ENCODE measurements around the gene ZC3H8.
A peak's percentile ranks its signal among the peaks of the same experiment; 100 is the strongest.

ZC3H8 gene

GRCh38 chr2:112195167-112195766 lies 59.6 kb downstream of the ZC3H8 start:
- no peak for DNase-seq (ENCODE audit: low read depth in 4 of 4, low spot score in 1 of 4)

GRCh38 chr2:112194482-112194881 lies 60.4 kb downstream of the ZC3H8 start:
- DNase-seq (ENCODE audit: low read depth in 4 of 4, low spot score in 1 of 4), result no peak

- DNase-seq (ENCODE audit: low read depth in 4 of 4, low spot score in 1 of 4), result no peak
Measured at GRCh38 chr2:112194028-112194427, 60.8 kb downstream of the ZC3H8 start.

- no peak for DNase-seq (ENCODE audit: low read depth in 4 of 4, low spot score in 1 of 4)
Measured at GRCh38 chr2:112189001-112189556, 65.8 kb downstream of the ZC3H8 start.

- DNase-seq (ENCODE audit: low read depth in 4 of 4, low spot score in 1 of 4), result peak; percentile 50 to 74 (median 63)
Measured at GRCh38 chr2:112187805-112188596, 66.8 kb downstream of the ZC3H8 start.

- DNase-seq (ENCODE audit: low read depth in 4 of 4, low spot score in 1 of 4), result no peak
Measured at GRCh38 chr2:112187046-112187715, 67.7 kb downstream of the ZC3H8 start.

- DNase-seq (ENCODE audit: low read depth in 4 of 4, low spot score in 1 of 4), result no peak
Measured at GRCh38 chr2:112185131-112185530, 69.7 kb downstream of the ZC3H8 start.

- no peak for DNase-seq (ENCODE audit: low read depth in 4 of 4, low spot score in 1 of 4)
Measured at GRCh38 chr2:112184121-112184520, 70.7 kb downstream of the ZC3H8 start.

- no peak for DNase-seq (ENCODE audit: low read depth in 4 of 4, low spot score in 1 of 4)
Measured at GRCh38 chr2:112183327-112184025, 71.4 kb downstream of the ZC3H8 start.

- peak in 3 of 4 experiments; percentile 24 to 53 (median 46) for DNase-seq (ENCODE audit: low read depth in 4 of 4, low spot score in 1 of 4)
Measured at GRCh38 chr2:112182581-112183034, 72.2 kb downstream of the ZC3H8 start.

GRCh38 chr2:112181571-112182290 lies 73.1 kb downstream of the ZC3H8 start:
- peak; percentile 24 to 47 (median 38) for DNase-seq (ENCODE audit: low read depth in 4 of 4, low spot score in 1 of 4)

GRCh38 chr2:112175958-112176573 lies 78.8 kb downstream of the ZC3H8 start:
- no peak for DNase-seq (ENCODE audit: low read depth in 4 of 4, low spot score in 1 of 4)

GRCh38 chr2:112175333-112175732 lies 79.5 kb downstream of the ZC3H8 start:
- DNase-seq (ENCODE audit: low read depth in 4 of 4, low spot score in 1 of 4), result no peak

GRCh38 chr2:112174383-112174782 lies 80.5 kb downstream of the ZC3H8 start:
- DNase-seq (ENCODE audit: low read depth in 4 of 4, low spot score in 1 of 4), result no peak

GRCh38 chr2:112173646-112174319 lies 81.1 kb downstream of the ZC3H8 start:
- DNase-seq (ENCODE audit: low read depth in 4 of 4, low spot score in 1 of 4), result no peak

- DNase-seq (ENCODE audit: low read depth in 4 of 4, low spot score in 1 of 4), result no peak
Measured at GRCh38 chr2:112170495-112170894, 84.3 kb downstream of the ZC3H8 start.

GRCh38 chr2:112168422-112169124 lies 86.3 kb downstream of the ZC3H8 start:
- no peak for DNase-seq (ENCODE audit: low read depth in 4 of 4, low spot score in 1 of 4)

- no peak for DNase-seq (ENCODE audit: low read depth in 4 of 4, low spot score in 1 of 4)
Measured at GRCh38 chr2:112166806-112167499, 87.9 kb downstream of the ZC3H8 start.
